ENCODE data around the gene LAMA2. TPM values are rescaled to one million over a fixed set of nuclear protein-coding genes. Genes with fewer than 3 reads are reported as not detected.

LAMA2 gene
- total and polyA plus RNA-seq, 4 experiments from 2014 or later: 0.20 to 0.87 (median 0.43) TPM

DNA sequence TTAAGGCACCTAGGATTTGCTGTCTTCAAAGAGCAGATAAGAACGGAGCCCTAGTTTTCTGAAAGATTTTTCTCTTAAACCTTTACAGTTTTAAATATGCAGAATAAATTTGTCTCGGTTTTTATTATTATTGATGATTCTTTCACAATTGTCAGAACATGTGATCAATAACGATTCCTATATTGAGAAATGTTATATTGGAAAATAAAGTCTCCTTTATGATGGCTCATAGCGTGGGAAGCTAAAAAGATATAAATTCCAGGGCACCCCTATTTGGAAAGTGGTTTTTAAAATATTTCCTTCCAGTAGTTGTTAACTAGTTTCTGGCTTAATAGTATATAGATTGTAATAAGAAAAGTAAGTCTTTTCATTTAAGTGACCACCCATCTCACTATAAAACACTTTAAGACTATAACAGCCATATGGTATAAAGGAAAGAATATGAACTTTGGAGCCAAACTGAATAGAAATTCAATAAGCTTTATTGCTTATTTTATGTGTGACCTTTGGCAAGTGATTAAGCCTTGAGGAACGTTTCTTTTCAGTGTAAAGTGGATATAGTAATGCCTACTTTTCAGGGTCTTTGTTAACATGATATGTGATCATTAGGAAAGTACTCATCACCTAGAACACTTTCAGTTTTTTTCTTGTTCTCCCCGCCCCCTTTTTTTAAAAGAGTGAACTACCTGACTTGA, 369.6 kb downstream of the LAMA2 start:
- ChIA-PET CTCF (ENCODE audit: partially characterized antibody) (interaction anchor here (0.9 to 2.5 kb wide), 16 partner anchors 7 to 1515 kb away, joined by 3 to 11 read pairs (median 4); no protein-coding TSS in a partner anchor), POLR2A (ENCODE audit: partially characterized antibody) (interaction anchor here (1.1 kb wide), 1 partner anchor 30 kb away, joined by 3 read pairs; no protein-coding TSS in a partner anchor)
- Histone ChIP-seq H3K27me3 (ENCODE audit: insufficient read depth, low read length) (no peaks in the 10 kb centered on the region), H3K36me3 (ENCODE audit: insufficient read depth, low read length) (no peaks in the 10 kb centered on the region), H3K4me1 (ENCODE audit: insufficient read depth, low read length) (peaks cover 5% of the 10 kb centered on the region), H3K4me3 (ENCODE audit: low read length in 2 of 2) (no peak overlapping the region), H3K9me3 (ENCODE audit: control insufficient read depth in 1 of 2, low read length in 2 of 2) (no peaks in the 10 kb centered on the region), H3K27ac (ENCODE audit: low read depth, low read length) (no peak overlapping the region)
- peaks cover 15 to 22% of the 10 kb centered on the region in 2 donors for H3K27me3 Mint-ChIP-seq
- no peak overlapping the region for H3K27ac Mint-ChIP-seq
- no peaks in the 10 kb centered on the region for H3K36me3 Mint-ChIP-seq
- H3K4me1 Mint-ChIP-seq: peaks cover 0 to 15% (median 9%) of the 10 kb centered on the region in 4 donors
- H3K4me3 Mint-ChIP-seq: peak overlapping the region in 2 of 8 donors; percentile 10 to 25
- H3K9me3 Mint-ChIP-seq: no peaks in the 10 kb centered on the region
- DNase-seq: no peak
- intact Hi-C loops (cut with micrococcal nuclease): loop anchor here (2.0 to 10.0 kb wide), 3 partner anchors 528 to 1785 kb away; no protein-coding TSS in a partner anchor

DNA sequence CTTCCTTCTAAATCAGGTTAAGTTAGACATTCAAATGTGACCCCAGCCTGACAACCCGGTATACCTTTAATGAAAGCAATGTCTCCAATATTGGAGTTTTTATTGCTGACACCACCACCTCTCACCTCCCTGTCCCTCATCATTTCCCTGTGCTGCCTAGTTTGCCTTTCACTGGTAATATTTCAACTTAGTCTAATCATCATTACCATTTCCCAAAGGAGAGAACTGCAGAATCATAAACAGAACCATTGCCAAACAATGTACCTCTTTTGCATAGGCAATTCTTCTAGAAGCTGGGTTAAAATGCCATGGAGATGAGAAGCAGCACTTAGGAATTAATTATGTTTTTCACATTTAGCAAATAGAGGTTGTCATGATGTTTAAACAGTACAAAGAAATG, 370.3 kb downstream of the LAMA2 start:
- Mint-ChIP-seq H3K27me3 (peaks cover 15 to 22% of the 10 kb centered on the region in 2 donors), H3K4me3 (peak overlapping the region in 1 of 8 donors; percentile 8), H3K27ac (no peak overlapping the region), H3K4me1 (peaks cover 0 to 15% (median 9%) of the 10 kb centered on the region in 4 donors), H3K9me3 (no peaks in the 10 kb centered on the region), H3K36me3 (no peaks in the 10 kb centered on the region)
- ChIA-PET POLR2A (ENCODE audit: partially characterized antibody) (interaction anchor here (1.1 kb wide), 1 partner anchor 29 kb away, joined by 3 read pairs; no protein-coding TSS in a partner anchor), CTCF (ENCODE audit: partially characterized antibody) (interaction anchor here (0.9 to 2.0 kb wide), 8 partner anchors 11 to 528 kb away, joined by 3 to 7 read pairs (median 4); no protein-coding TSS in a partner anchor)
- Histone ChIP-seq H3K9me3 (ENCODE audit: control insufficient read depth in 1 of 2, low read length in 2 of 2) (no peaks in the 10 kb centered on the region), H3K27ac (ENCODE audit: low read depth, low read length) (no peak overlapping the region), H3K27me3 (ENCODE audit: insufficient read depth, low read length) (no peaks in the 10 kb centered on the region), H3K4me3 (ENCODE audit: low read length in 2 of 2) (no peak overlapping the region), H3K36me3 (ENCODE audit: insufficient read depth, low read length) (no peaks in the 10 kb centered on the region), H3K4me1 (ENCODE audit: insufficient read depth, low read length) (peaks cover 5% of the 10 kb centered on the region)
- no peak for DNase-seq
- intact Hi-C loops (cut with micrococcal nuclease): loop anchor here (2.0 to 10.0 kb wide), 3 partner anchors 528 to 1786 kb away; no protein-coding TSS in a partner anchor

DNA sequence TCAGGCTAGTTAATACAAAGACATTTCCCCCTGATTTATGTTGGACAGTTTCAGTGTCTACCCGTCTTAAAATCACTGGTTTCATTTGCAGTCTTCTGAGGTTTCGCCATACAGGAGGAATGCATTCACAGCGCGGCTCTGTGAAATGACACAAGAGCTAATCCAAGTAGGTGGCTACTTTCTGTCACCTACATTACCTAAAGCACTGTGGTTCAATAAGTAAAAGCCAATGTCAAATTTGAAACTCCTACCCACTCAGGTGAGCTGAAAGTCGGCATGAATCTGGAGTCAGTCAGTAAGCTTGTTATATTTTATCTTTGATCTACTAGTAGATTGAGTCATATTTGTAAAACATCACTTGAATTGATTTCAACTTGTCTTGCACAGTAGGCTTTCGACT, 370.8 kb downstream of the LAMA2 start:
- H3K9me3 ChIP-seq (ENCODE audit: control insufficient read depth in 1 of 2, low read length in 2 of 2): no peaks in the 10 kb centered on the region
- no peaks in the 10 kb centered on the region for H3K27me3 ChIP-seq (ENCODE audit: insufficient read depth, low read length)
- Mint-ChIP-seq H3K9me3 (no peaks in the 10 kb centered on the region), H3K27ac (no peak overlapping the region), H3K4me1 (peaks cover 0 to 15% (median 9%) of the 10 kb centered on the region in 4 donors), H3K4me3 (peak overlapping the region in 5 of 8 donors; percentile 20 to 36 (median 26)), H3K27me3 (peaks cover 15 to 22% of the 10 kb centered on the region in 2 donors), H3K36me3 (no peaks in the 10 kb centered on the region)
- H3K27ac ChIP-seq (ENCODE audit: low read depth, low read length): no peak overlapping the region
- intact Hi-C loops (cut with micrococcal nuclease): loop anchor here (2.0 to 10.0 kb wide), 3 partner anchors 529 to 1786 kb away; no protein-coding TSS in a partner anchor
- H3K36me3 ChIP-seq (ENCODE audit: insufficient read depth, low read length): no peaks in the 10 kb centered on the region
- no peak for DNase-seq
- ChIA-PET POLR2A (ENCODE audit: partially characterized antibody) (no interaction called here), CTCF (ENCODE audit: partially characterized antibody) (interaction anchor here (0.8 to 2.0 kb wide), 7 partner anchors 12 to 117 kb away, joined by 3 to 7 read pairs (median 4); no protein-coding TSS in a partner anchor)
- H3K4me3 ChIP-seq (ENCODE audit: low read length in 2 of 2): no peak overlapping the region
- H3K4me1 ChIP-seq (ENCODE audit: insufficient read depth, low read length): peaks cover 5% of the 10 kb centered on the region

DNA sequence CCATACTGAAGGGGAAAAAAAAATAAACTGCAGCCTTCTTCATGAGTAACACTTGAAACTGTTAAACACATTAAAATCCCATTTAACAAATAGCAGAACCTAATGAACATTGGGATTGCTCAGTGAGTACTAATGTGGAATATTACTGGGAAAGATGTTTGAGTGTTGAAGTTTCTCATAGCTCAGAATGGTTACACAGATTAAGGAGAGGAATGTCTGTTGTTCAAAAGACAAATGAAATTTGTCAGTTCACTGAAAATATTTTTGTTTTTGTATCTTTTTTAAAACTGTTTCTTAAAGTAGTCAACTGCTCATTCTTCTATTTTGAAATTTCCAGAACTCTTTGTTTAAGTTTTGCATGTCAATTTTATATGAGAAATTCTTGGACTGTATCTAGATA, 374.3 kb downstream of the LAMA2 start:
- ChIA-PET CTCF (ENCODE audit: partially characterized antibody) (no interaction called here), POLR2A (ENCODE audit: partially characterized antibody) (no interaction called here)
- H3K4me3 Mint-ChIP-seq: no peak overlapping the region
- H3K27ac Mint-ChIP-seq: no peak overlapping the region
- Histone ChIP-seq H3K9me3 (ENCODE audit: control insufficient read depth in 1 of 2, low read length in 2 of 2) (no peaks in the 10 kb centered on the region), H3K4me3 (ENCODE audit: low read length in 2 of 2) (no peak overlapping the region), H3K27ac (ENCODE audit: low read depth, low read length) (no peak overlapping the region), H3K27me3 (ENCODE audit: insufficient read depth, low read length) (no peaks in the 10 kb centered on the region), H3K36me3 (ENCODE audit: insufficient read depth, low read length) (no peaks in the 10 kb centered on the region), H3K4me1 (ENCODE audit: insufficient read depth, low read length) (peaks cover 2% of the 10 kb centered on the region)
- peaks cover 12 to 17% of the 10 kb centered on the region in 2 donors for H3K27me3 Mint-ChIP-seq
- no peaks in the 10 kb centered on the region for H3K36me3 Mint-ChIP-seq
- DNase-seq: no peak
- peaks cover 0 to 11% (median 6%) of the 10 kb centered on the region in 4 donors for H3K4me1 Mint-ChIP-seq
- H3K9me3 Mint-ChIP-seq: no peaks in the 10 kb centered on the region
- intact Hi-C loops (cut with micrococcal nuclease): loop anchor here (10.0 kb wide), 1 partner anchor 532 kb away; no protein-coding TSS in a partner anchor

DNA sequence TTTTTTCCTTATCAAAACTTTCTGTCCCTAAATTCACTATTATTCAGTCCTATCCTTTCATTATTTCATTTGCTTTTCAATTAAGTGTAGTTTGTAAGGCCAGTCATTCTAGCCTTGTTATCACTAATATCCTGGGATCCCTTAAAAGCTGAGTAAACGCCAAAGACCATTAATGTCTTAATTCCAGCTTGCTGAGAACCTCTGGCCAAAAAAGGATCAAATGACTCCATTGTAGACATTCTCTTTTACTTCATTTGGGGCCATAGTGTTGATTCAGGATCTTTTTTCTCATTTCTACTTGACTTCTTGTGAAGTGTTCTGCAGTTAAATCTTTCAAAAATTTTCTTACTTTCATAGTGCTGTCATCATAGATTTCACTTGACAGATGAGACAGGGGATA, 379.7 kb downstream of the LAMA2 start:
- Histone ChIP-seq H3K9me3 (ENCODE audit: control insufficient read depth in 1 of 2, low read length in 2 of 2) (no peaks in the 10 kb centered on the region), H3K4me1 (ENCODE audit: insufficient read depth, low read length) (no peaks in the 10 kb centered on the region), H3K27me3 (ENCODE audit: insufficient read depth, low read length) (no peaks in the 10 kb centered on the region), H3K4me3 (ENCODE audit: low read length in 2 of 2) (no peak overlapping the region), H3K36me3 (ENCODE audit: insufficient read depth, low read length) (no peaks in the 10 kb centered on the region), H3K27ac (ENCODE audit: low read depth, low read length) (no peak overlapping the region)
- no peak for DNase-seq
- intact Hi-C loops (cut with micrococcal nuclease): no loop called here
- no peaks in the 10 kb centered on the region for H3K36me3 Mint-ChIP-seq
- CTCF ChIA-PET (ENCODE audit: partially characterized antibody): interaction anchor here (1.6 kb wide), 1 partner anchor 11 kb away, joined by 7 read pairs; no protein-coding TSS in a partner anchor
- POLR2A ChIA-PET (ENCODE audit: partially characterized antibody): no interaction called here
- no peak overlapping the region for H3K27ac Mint-ChIP-seq
- H3K4me3 Mint-ChIP-seq: no peak overlapping the region
- no peaks in the 10 kb centered on the region for H3K9me3 Mint-ChIP-seq
- H3K27me3 Mint-ChIP-seq: no peaks in the 10 kb centered on the region
- peaks cover 0 to 1% (median 0%) of the 10 kb centered on the region in 4 donors for H3K4me1 Mint-ChIP-seq

DNA sequence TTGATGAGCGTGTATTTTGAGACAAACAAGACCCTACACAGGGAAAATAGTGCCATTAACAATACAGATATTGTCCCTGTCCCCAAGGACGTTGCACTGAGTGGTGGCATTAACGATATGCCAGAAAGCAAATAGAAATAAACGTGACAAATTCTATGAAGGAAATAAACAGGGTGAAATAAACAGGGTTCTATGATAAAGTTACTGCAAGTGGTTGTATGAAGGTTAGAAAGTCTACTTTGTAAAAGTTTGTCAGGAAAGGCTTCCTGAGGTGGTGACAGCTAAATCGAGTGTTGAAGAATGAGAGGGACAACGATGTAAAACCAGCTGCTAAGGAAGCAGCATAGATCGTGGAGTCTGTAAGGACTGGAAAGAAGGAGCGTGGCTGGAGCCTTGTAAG, 380.2 kb downstream of the LAMA2 start:
- no peak overlapping the region for H3K27ac Mint-ChIP-seq
- ChIA-PET POLR2A (ENCODE audit: partially characterized antibody) (no interaction called here), CTCF (ENCODE audit: partially characterized antibody) (interaction anchor here (0.6 to 0.9 kb wide), 3 partner anchors 8 to 14 kb away, joined by 3 to 5 read pairs (median 3); no protein-coding TSS in a partner anchor)
- no peaks in the 10 kb centered on the region for H3K9me3 ChIP-seq (ENCODE audit: control insufficient read depth in 1 of 2, low read length in 2 of 2)
- no peaks in the 10 kb centered on the region for H3K27me3 ChIP-seq (ENCODE audit: insufficient read depth, low read length)
- no peak for DNase-seq
- no peak overlapping the region for H3K4me3 Mint-ChIP-seq
- H3K9me3 Mint-ChIP-seq: no peaks in the 10 kb centered on the region
- H3K36me3 Mint-ChIP-seq: no peaks in the 10 kb centered on the region
- H3K36me3 ChIP-seq (ENCODE audit: insufficient read depth, low read length): no peaks in the 10 kb centered on the region
- H3K27ac ChIP-seq (ENCODE audit: low read depth, low read length): no peak overlapping the region
- H3K27me3 Mint-ChIP-seq: no peaks in the 10 kb centered on the region
- no peak overlapping the region for H3K4me3 ChIP-seq (ENCODE audit: low read length in 2 of 2)
- intact Hi-C loops (cut with micrococcal nuclease): no loop called here
- H3K4me1 ChIP-seq (ENCODE audit: insufficient read depth, low read length): no peaks in the 10 kb centered on the region
- H3K4me1 Mint-ChIP-seq: peaks cover 0 to 1% (median 0%) of the 10 kb centered on the region in 4 donors

DNA sequence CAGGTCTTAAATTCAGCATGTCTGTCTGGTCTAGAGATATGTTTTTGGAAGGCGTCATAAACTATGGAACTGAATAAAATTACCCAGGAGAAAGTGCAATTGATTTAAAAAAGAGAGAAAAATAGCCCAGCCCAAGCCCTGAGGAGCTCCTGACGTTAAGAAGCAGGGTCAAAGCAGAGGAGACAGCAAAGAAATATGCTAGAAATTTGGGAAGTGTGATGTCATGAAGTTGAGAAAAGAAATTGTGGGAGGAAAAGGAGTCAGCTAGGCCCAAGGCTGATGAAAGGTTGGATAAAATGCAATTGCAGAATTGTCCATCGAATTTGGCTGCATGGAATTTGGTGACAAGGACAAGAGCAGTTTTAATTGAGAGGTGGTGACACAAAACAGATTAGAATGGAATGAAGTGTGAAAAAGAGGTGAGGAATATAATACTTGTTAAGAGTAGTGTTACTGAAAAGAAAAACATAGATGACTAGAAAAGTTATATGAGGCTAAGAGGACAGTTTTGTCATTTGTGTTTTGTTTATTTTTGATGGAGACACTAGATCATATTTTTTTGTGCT, 381.6 kb downstream of the LAMA2 start:
- Histone ChIP-seq H3K4me3 (ENCODE audit: low read length in 2 of 2) (no peak overlapping the region), H3K36me3 (ENCODE audit: insufficient read depth, low read length) (no peaks in the 10 kb centered on the region), H3K9me3 (ENCODE audit: control insufficient read depth in 1 of 2, low read length in 2 of 2) (no peaks in the 10 kb centered on the region), H3K4me1 (ENCODE audit: insufficient read depth, low read length) (no peaks in the 10 kb centered on the region), H3K27ac (ENCODE audit: low read depth, low read length) (no peak overlapping the region), H3K27me3 (ENCODE audit: insufficient read depth, low read length) (no peaks in the 10 kb centered on the region)
- Mint-ChIP-seq H3K9me3 (no peaks in the 10 kb centered on the region), H3K27ac (no peak overlapping the region), H3K27me3 (no peaks in the 10 kb centered on the region), H3K4me3 (no peak overlapping the region), H3K36me3 (no peaks in the 10 kb centered on the region), H3K4me1 (peaks cover 0 to 1% (median 0%) of the 10 kb centered on the region in 4 donors)
- POLR2A ChIA-PET (ENCODE audit: partially characterized antibody): no interaction called here
- no peak for DNase-seq
- CTCF ChIA-PET (ENCODE audit: partially characterized antibody): no interaction called here
- intact Hi-C loops (cut with micrococcal nuclease): no loop called here

Data from CD4-positive, alpha-beta memory T cell (primary cell).